MM.1S (cell line): ENCODE results near the gene FOXK1.
A peak's percentile ranks its signal among the peaks of the same experiment; 100 is the strongest.

ENCODE experiments used
- DNase-seq: peaks from one replicate; pipeline ENCODE4 v3.0.0-alpha.2; 2015
- H2AFZ ChIP-seq: fragments of 300-600 bp; sonication (generic); 2 replicates; pipeline ENCODE4 v1.6.0; 2016; ENCODE audit warnings: antibody characterized with exemption, low read length
- H3F3A ChIP-seq: fragments of 300-600 bp; sonication (generic); 2 replicates; pipeline ENCODE4 v1.6.1; 2016; ENCODE audit warnings: mild to moderate bottlenecking, antibody characterized with exemption, low read length, moderate library complexity, mixed read lengths; ENCODE audit not compliant: insufficient read depth
- H3K27ac ChIP-seq: fragments of 300-600 bp; sonication (generic); 2 replicates; pipeline ENCODE4 v1.5.1; 2016; ENCODE audit warnings: mild to moderate bottlenecking, low read length
- H3K27me3 ChIP-seq: fragments of 300-600 bp; sonication (generic); replicated peaks from 2 replicates; pipeline ENCODE4 v1.6.0; 2016; ENCODE audit warnings: low read length; ENCODE audit not compliant: insufficient read depth
- H3K36me3 ChIP-seq: fragments of 300-600 bp; sonication (generic); replicated peaks from 2 replicates; pipeline ENCODE4 v1.6.1; 2016; ENCODE audit warnings: mild to moderate bottlenecking, low read length, mixed read lengths; ENCODE audit not compliant: insufficient read depth
- H3K4me1 ChIP-seq: fragments of 300-600 bp; sonication (generic); 2 replicates; pipeline ENCODE4 v1.6.1; 2016; ENCODE audit warnings: low read length, mixed read lengths
- H3K4me2 ChIP-seq: fragments of 300-600 bp; sonication (generic); 2 replicates; pipeline ENCODE4 v1.6.0; 2016; ENCODE audit warnings: low read depth, low read length
- H3K4me3 ChIP-seq: fragments of 300-600 bp; sonication (generic); 2 replicates; pipeline ENCODE4 v1.5.1; 2016; ENCODE audit warnings: low read length, mixed read lengths
- H3K79me2 ChIP-seq: fragments of 300-600 bp; sonication (generic); 2 replicates; pipeline ENCODE4 v1.6.1; 2016; ENCODE audit warnings: mixed run types, low read length, mixed read lengths
- H3K9ac ChIP-seq: fragments of 300-600 bp; sonication (generic); 2 replicates; pipeline ENCODE4 v1.6.1; 2016; ENCODE audit warnings: low read length, mixed read lengths
- H3K9me2 ChIP-seq: fragments of 300-600 bp; sonication (generic); replicated peaks from 2 replicates; pipeline ENCODE4 v1.6.1; 2016; ENCODE audit warnings: mild to moderate bottlenecking, low read length, mixed read lengths; ENCODE audit not compliant: insufficient read depth
- H3K9me3 ChIP-seq: fragments of 300-600 bp; sonication (generic); replicated peaks from 2 replicates; pipeline ENCODE4 v1.6.1; 2016; ENCODE audit warnings: mild to moderate bottlenecking, low read length, mixed read lengths; ENCODE audit not compliant: insufficient read depth
- H4K20me1 ChIP-seq: fragments of 300-600 bp; sonication (generic); 2 replicates; pipeline ENCODE4 v1.6.1; 2016; ENCODE audit warnings: mild to moderate bottlenecking, low read length, moderate library complexity, mixed read lengths; ENCODE audit not compliant: insufficient read depth
- EZH2 ChIP-seq: fragments of 300-600 bp; sonication (generic); optimal IDR thresholded peaks from 2 replicates; pipeline ENCODE3; 2017; ENCODE audit warnings: low read depth, mild to moderate bottlenecking, antibody characterized with exemption, low read length, mixed read lengths
- EZH2phosphoT487 ChIP-seq: fragments of 300-600 bp; sonication (generic); IDR thresholded peaks from 2 replicates; pipeline ENCODE4 v1.6.1; 2018; ENCODE audit warnings: antibody characterized with exemption, low read length
- TF ChIP-seq, protein P1 (sequence below): fragments of 300-600 bp; sonication (generic); IDR thresholded peaks from 2 replicates; pipeline ENCODE4 v1.5.1; 2016; ENCODE audit warnings: antibody characterized with exemption, low read length, mixed read lengths

FOXK1 gene

DNA sequence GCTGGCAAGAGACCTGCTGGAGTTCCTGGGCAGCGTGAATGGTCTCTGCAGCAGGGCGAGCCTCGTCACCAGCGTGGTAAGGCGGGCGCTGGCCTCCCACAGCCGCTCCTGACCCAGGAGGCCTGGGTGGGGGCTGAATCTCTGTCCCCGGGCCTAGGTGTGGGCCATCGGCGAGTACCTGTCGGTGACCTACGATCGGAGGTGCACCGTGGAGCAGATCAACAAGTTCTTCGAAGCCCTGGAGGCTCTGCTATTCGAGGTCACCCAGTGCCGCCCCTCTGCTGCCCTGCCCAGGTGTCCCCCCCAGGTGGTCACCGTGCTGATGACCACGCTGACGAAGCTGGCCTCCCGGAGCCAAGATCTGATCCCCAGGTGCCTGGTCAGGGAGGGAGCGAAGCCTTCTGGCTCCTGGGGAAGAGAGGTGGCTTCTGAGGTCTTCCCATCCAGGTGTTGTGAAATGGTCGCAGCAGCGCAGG lies 108.5 kb downstream of the FOXK1 start:
- no peak overlapping the region for H3K4me3 ChIP-seq
- H4K20me1 ChIP-seq = no peaks in the 10 kb centered on the region
- no peaks in the 10 kb centered on the region for H3K9me2 ChIP-seq
- H3K27me3 ChIP-seq = no peaks in the 10 kb centered on the region
- H3K79me2 ChIP-seq = no peaks in the 10 kb centered on the region
- no peaks in the 10 kb centered on the region for H3K9me3 ChIP-seq
- TF ChIP-seq, protein P1, sequence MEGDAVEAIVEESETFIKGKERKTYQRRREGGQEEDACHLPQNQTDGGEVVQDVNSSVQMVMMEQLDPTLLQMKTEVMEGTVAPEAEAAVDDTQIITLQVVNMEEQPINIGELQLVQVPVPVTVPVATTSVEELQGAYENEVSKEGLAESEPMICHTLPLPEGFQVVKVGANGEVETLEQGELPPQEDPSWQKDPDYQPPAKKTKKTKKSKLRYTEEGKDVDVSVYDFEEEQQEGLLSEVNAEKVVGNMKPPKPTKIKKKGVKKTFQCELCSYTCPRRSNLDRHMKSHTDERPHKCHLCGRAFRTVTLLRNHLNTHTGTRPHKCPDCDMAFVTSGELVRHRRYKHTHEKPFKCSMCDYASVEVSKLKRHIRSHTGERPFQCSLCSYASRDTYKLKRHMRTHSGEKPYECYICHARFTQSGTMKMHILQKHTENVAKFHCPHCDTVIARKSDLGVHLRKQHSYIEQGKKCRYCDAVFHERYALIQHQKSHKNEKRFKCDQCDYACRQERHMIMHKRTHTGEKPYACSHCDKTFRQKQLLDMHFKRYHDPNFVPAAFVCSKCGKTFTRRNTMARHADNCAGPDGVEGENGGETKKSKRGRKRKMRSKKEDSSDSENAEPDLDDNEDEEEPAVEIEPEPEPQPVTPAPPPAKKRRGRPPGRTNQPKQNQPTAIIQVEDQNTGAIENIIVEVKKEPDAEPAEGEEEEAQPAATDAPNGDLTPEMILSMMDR = no peak
- TF ChIP-seq EZH2 (no peak), EZH2phosphoT487 (no peak)
- H3K4me2 ChIP-seq = no peak overlapping the region
- no peak overlapping the region for H2AFZ ChIP-seq
- H3K9ac ChIP-seq = no peak overlapping the region
- H3K36me3 ChIP-seq = no peaks in the 10 kb centered on the region
- no peaks in the 10 kb centered on the region for H3K4me1 ChIP-seq
- no peak overlapping the region for H3K27ac ChIP-seq
- H3F3A ChIP-seq = no peaks in the 10 kb centered on the region
- DNase-seq = no peak

DNA sequence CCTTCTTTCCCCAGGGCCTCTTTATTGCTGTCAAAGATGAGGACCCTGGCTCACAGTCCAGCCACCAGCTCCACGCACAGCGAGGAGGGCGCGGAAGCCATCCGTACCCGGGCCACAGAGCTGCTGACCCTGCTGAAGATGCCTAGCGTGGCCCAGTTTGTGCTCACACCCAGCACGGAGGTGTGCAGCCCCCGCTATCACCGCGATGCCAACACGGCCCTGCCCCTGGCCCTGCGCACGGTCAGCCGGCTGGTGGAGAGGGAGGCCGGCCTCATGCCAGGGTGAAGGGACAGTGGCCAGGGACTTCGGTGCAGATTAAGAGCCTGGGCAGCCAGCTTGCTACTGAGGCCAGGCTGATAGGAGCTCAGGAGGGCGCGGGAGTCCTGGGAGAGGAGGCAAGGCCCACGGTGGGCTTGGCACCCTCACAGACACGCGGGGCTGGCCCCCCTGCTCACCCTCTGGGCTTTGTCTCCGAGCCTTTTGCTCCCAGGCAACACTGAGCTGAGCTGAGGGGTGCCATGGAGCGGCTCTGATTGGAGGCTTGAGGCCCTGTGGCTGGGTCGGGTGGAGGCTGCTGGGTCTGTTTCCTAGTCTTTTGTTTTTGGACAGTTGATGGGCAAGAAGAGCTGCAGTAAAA lies 109.1 kb downstream of the FOXK1 start:
- no peak for TF ChIP-seq EZH2phosphoT487
- TF ChIP-seq, protein P1 = no peak
- TF ChIP-seq EZH2 = no peak
- Histone ChIP-seq H3K9ac (no peak overlapping the region), H3K4me3 (no peak overlapping the region)

DNA sequence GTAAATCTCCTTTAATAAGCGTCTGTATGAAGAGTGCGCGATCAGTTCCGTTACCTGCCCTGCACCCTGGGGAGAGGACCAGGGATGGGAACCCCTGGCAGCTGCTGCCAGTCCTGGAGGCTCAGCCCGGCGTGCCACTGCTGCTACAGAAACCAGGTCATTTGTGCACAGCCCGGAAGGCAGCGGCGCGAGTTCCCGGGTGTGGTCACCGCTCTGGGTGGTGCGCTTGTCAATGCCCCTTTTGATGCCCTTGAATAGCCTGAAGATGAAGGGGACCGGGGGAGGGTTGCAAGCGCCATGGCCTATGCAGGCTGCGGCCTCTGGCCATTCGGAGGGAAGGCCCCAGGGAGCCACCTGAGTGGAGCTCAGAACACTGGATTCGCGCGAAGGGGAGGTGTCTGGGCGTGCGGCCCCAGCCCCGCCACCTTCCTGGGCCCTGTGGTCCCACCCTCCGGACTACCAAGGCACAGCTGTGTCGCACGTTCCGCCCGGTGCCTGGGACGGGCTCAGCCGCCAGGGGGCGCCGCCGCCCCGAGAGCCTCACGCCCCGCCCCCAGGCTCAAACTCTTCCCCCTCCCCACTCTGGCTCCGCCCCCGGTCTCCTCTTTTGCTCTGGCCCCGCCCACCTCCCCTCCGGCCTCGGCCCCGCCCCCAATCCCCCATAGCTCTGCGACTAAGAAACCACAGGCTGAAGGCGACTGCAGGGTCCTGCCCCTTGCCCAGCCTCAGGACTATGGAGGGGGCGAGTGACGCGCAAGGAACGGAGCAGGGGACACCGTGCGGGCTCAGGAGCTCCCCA lies 109.8 kb downstream of the FOXK1 start:
- Histone ChIP-seq H3K79me2 (no peaks in the 10 kb centered on the region), H2AFZ (no peak overlapping the region), H3K4me3 (no peak overlapping the region), H4K20me1 (no peaks in the 10 kb centered on the region), H3K36me3 (no peaks in the 10 kb centered on the region), H3K4me2 (no peak overlapping the region), H3K4me1 (no peaks in the 10 kb centered on the region), H3K9ac (no peak overlapping the region), H3K9me2 (no peaks in the 10 kb centered on the region), H3K27me3 (no peaks in the 10 kb centered on the region), H3K27ac (no peak overlapping the region), H3F3A (no peaks in the 10 kb centered on the region), H3K9me3 (no peaks in the 10 kb centered on the region)
- TF ChIP-seq, protein P1 = peak; percentile 23
- TF ChIP-seq EZH2phosphoT487 = no peak
- DNase-seq = no peak

More for the DNA sequence above, 109.1 kb downstream of the FOXK1 start:
- no peaks in the 10 kb centered on the region for H3K36me3 ChIP-seq
- no peaks in the 10 kb centered on the region for H3K4me1 ChIP-seq
- H3K9me3 ChIP-seq = no peaks in the 10 kb centered on the region
- no peak overlapping the region for H3K27ac ChIP-seq
- no peak overlapping the region for H3K4me2 ChIP-seq
- H3K9me2 ChIP-seq = no peaks in the 10 kb centered on the region
- H3K27me3 ChIP-seq = no peaks in the 10 kb centered on the region
- H2AFZ ChIP-seq = no peak overlapping the region
- H3K79me2 ChIP-seq = no peaks in the 10 kb centered on the region
- no peaks in the 10 kb centered on the region for H3F3A ChIP-seq
- H4K20me1 ChIP-seq = no peaks in the 10 kb centered on the region
- no peak for DNase-seq
